Fibroblast of mammary gland (primary cell): Measurements from ENCODE around the gene CLN3.
A peak's percentile ranks its signal among the peaks of the same experiment; 100 is the strongest.

Experiments used
- DNase-seq: peaks from one replicate; pipeline ENCODE4 v3.0.0-alpha.2; 2010; ENCODE audit warnings: low read depth
- H3K4me3 ChIP-seq: 2 replicates; pipeline ENCODE4 v1.5.1; 2011; ENCODE audit warnings: low read depth, mild to moderate bottlenecking, low read length, moderate library complexity; ENCODE audit not compliant: control insufficient read depth
- CTCF ChIP-seq: conservative IDR thresholded peaks from 2 replicates; pipeline ENCODE4 v1.5.1; 2011; ENCODE audit warnings: low read depth, low read length, inconsistent platforms; ENCODE audit not compliant: control insufficient read depth, insufficient read depth

CLN3 gene

GRCh38 chr16:28526201-28527099 is 34.6 kb upstream of the CLN3 start:
- no peak for DNase-seq
- TF ChIP-seq CTCF = no peak
- H3K4me3 ChIP-seq = no peak overlapping the region

DNA sequence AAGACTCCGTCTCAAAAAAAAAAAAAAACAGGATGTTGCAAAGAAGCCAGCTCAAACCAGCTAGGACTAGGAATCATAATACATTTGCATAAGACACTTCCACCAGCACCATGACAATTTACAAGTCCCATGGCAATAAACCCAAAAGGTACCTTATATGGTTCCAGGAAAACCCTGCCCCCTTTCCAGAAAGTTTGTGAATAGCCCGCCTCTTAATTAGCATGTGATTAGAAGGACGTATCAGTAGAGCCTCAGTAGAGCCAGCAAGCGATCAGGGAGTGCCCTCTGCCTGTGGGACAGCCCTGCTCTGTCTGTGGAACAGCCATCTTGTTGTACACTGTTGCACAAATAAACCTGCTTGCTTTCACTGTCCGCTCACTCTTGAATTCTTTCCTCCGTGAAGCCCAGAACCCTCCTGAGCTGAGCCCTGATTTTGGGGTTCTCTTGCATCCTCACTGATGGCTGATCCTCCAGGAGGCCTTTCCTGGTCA is 32.9 kb upstream of the CLN3 start:
- no peak for TF ChIP-seq CTCF
- H3K4me3 ChIP-seq = no peak overlapping the region
- peak; percentile 12 for DNase-seq

DNA sequence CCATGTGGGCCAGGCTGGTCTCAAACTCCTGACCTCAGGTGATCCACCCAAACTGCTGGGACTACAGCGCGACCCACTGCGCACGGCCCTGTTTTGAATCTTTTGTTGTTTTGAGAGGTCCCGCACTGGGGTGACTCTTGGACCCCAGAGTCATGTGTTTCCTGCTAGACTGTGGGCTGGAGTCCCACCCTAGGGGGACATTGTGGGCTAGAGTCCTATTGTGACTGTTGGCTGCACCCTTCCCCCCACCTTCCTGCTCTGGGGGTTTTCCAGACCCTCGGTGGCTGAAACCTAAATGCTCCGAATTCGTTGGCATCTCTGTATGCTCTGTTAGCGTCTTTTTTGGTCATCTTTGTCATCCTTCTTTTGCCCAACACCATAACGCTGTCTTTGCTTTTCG is 30.9 kb upstream of the CLN3 start:
- no peak for TF ChIP-seq CTCF
- DNase-seq = no peak
- no peak overlapping the region for H3K4me3 ChIP-seq

DNA sequence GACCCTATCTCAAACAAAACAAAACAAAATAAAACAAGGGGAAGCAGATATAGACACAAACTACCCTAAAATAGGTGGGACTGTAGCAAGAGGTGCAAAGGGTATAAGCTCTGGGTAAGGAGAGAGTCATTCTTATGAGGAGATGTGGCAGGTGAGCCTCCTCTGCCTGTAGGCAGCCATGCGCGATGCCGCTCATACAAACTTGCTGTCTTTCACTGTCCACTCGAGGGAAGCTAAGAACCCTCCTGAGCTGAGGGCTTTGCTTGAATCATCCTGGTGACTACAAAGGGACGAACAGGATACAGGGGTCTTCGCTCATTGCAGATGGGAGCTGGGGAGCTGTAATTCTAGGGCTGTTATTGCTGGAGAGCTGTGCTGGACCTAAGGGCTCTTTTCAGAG is 29.6 kb upstream of the CLN3 start:
- H3K4me3 ChIP-seq = no peak overlapping the region
- DNase-seq = no peak
- no peak for TF ChIP-seq CTCF

DNA sequence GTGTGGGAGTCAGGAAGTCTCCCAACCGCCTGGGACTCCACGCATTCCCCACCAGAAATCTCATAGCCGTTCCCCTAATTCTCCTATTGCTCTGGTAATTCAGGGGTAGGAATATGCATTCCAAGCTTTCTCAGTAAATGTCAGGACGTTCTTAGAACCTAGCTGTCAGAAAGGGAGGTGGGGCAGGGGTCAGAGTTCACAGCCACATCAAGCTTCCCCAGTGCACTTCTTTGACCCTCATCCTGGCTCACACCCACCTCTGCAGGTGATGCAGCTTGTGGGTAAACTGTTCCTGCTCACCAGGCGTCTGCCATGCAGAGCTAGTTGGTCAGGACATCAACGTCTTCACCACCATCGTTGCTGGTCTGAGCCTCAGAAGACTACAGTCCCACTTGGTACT is 28.8 kb upstream of the CLN3 start:
- DNase-seq = no peak
- no peak overlapping the region for H3K4me3 ChIP-seq

GRCh38 chr16:28514246-28514645 is 22.4 kb upstream of the CLN3 start:
- DNase-seq = no peak
- TF ChIP-seq CTCF = no peak

More for the DNA sequence above, 28.8 kb upstream of the CLN3 start:
- TF ChIP-seq CTCF = no peak

More at GRCh38 chr16:28514246-28514645, 22.4 kb upstream of the CLN3 start:
- no peak overlapping the region for H3K4me3 ChIP-seq
